ENCODE measurements around the gene ECT2. TPM values are rescaled to one million over a fixed set of nuclear protein-coding genes. Genes with fewer than 3 reads are reported as not detected.

The ECT2 gene
- total and polyA plus RNA-seq, 7 donors: 1.9 to 6.9 (median 2.2) TPM

DNA sequence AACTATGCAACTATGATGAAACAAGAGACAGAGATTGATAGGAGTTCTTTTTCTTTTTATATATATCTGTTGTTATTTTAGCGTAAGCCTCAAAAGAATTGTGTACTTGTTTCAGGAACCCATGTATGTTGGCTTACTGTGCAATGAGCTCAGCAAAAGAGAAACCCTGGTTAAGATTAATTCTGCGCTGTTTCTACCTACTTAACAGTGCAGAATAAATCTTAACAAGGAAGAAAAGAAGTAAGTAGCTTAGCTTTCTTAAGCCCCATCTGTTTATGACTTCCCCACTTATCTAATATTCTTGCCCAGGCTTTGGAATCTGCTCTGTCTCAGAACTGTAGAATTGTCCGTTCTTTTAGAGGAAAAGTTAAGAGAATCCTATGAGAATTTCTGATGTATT lies 27.4 kb downstream of the ECT2 start:
- no peak overlapping the region for H3K27ac ChIP-seq
- no peak for TF ChIP-seq CTCF (IDR thresholded peaks at IDR 0.05)
- ATAC-seq: no peak

DNA sequence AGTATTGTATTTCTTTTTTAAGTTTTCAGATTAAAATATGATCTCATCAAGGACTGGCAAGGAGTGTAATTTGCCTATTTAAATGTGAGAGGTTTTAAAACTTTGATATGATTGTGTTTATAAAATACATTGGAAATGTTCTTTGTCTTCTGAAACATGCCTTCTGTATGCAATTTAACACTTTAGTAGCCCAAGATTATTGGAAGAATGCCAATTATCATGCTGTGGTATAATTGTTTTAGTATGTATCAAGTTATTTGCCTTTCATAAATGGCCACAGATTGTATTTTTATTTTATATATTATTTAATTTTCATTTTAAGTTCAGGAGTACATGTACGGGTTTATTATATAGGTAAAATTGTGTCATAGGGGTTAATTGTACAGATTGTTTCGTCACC lies 31.7 kb downstream of the ECT2 start:
- 94 to 97% (median 96%) methylated on average over 2 of the region's 2 CpGs for WGBS, 3 donors
- no peaks in the 10 kb centered on the region for H3K4me1 ChIP-seq
- no peak overlapping the region for H3K4me3 ChIP-seq
- H3K9me3 ChIP-seq: no peaks in the 10 kb centered on the region
- ATAC-seq (no peak), DNase-seq (no peak)
- H3K27ac ChIP-seq: no peak overlapping the region
- TF ChIP-seq CTCF (IDR thresholded peaks at IDR 0.05): no peak
- no peaks in the 10 kb centered on the region for H3K27me3 ChIP-seq (ENCODE audit: insufficient read depth in 3 of 3, low read length in 2 of 3)
- peaks cover 0 to 4% of the 10 kb centered on the region in 2 donors for H3K36me3 ChIP-seq (ENCODE audit: insufficient read depth in 1 of 2, low read depth in 1 of 2)
- intact Hi-C loops (cut with DNase I): no loop called here

More for the DNA sequence above, 27.4 kb downstream of the ECT2 start:
- Histone ChIP-seq H3K36me3 (ENCODE audit: insufficient read depth in 1 of 2, low read depth in 1 of 2) (peaks cover 6 to 10% of the 10 kb centered on the region in 2 donors), H3K27me3 (ENCODE audit: insufficient read depth in 3 of 3, low read length in 2 of 3) (no peaks in the 10 kb centered on the region), H3K4me3 (no peak overlapping the region), H3K4me1 (no peaks in the 10 kb centered on the region), H3K9me3 (no peaks in the 10 kb centered on the region)
- DNase-seq: no peak
- intact Hi-C loops (cut with DNase I): no loop called here
- WGBS, 3 donors: 92 to 98% (median 95%) methylated on average over 3 of the region's 3 CpGs

- no peak for ATAC-seq
- no peak for TF ChIP-seq CTCF (IDR thresholded peaks at IDR 0.05)
Observed at GRCh38 chr3:172786036-172786435, 35.5 kb downstream of the ECT2 start.

DNA sequence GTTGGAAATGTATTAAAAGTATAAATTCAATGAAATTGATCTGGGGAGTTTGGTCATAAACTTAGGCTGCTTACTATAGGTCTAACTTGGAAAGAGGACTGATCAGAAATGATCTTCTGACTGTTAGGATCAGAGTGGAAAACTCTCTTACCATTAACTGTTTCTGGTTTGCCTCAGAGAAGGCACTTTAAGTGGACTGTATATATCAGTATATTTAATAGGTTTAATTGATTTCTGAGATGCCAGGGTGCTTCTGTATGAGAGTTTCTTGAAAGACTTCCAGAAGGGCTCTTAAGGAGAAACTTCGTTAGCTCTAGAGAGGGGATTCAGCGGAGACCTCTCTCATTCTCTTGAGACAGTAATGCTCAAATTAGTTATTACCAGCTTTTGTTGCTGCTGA lies 36.5 kb downstream of the ECT2 start:
- intact Hi-C loops (cut with DNase I): no loop called here
- Histone ChIP-seq H3K27ac (no peak overlapping the region), H3K27me3 (ENCODE audit: insufficient read depth in 3 of 3, low read length in 2 of 3) (no peaks in the 10 kb centered on the region), H3K36me3 (ENCODE audit: insufficient read depth in 1 of 2, low read depth in 1 of 2) (no peaks in the 10 kb centered on the region), H3K4me1 (no peaks in the 10 kb centered on the region), H3K4me3 (no peak overlapping the region), H3K9me3 (no peaks in the 10 kb centered on the region)
- WGBS, 3 donors: 95 to 98% (median 98%) methylated on average over 2 of the region's 2 CpGs
- TF ChIP-seq CTCF (IDR thresholded peaks at IDR 0.05): no peak
- no peak for ATAC-seq
- DNase-seq: no peak

More at GRCh38 chr3:172786036-172786435, 35.5 kb downstream of the ECT2 start:
- 75 to 93% (median 89%) methylated on average over 1 of the region's 1 CpG for WGBS, 3 donors
- intact Hi-C loops (cut with DNase I): no loop called here
- Histone ChIP-seq H3K36me3 (ENCODE audit: insufficient read depth in 1 of 2, low read depth in 1 of 2) (no peaks in the 10 kb centered on the region), H3K4me1 (no peaks in the 10 kb centered on the region), H3K27ac (no peak overlapping the region), H3K27me3 (ENCODE audit: insufficient read depth in 3 of 3, low read length in 2 of 3) (no peaks in the 10 kb centered on the region), H3K9me3 (no peaks in the 10 kb centered on the region), H3K4me3 (no peak overlapping the region)
- DNase-seq: no peak

DNA sequence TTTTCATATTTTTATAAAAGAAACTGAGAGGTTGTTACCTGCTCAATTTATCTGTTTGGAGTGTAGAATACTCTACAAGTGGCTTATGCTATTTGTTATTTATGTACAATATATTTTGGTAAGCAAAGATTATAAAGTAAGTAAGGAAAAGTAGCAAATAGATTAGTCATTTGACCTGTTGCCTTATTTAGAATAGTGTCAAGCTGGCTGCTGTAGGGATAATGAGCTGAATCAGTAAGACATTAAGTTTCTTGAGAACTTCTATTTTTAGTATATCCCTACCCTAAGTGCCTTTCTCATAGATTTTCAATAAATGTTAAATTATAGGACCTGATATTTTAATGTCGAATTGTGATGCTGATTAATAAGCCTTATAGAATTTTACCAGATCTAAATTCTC lies 37.2 kb downstream of the ECT2 start:
- intact Hi-C loops (cut with DNase I): no loop called here
- Histone ChIP-seq H3K4me1 (no peaks in the 10 kb centered on the region), H3K27ac (no peak overlapping the region), H3K9me3 (no peaks in the 10 kb centered on the region), H3K36me3 (ENCODE audit: insufficient read depth in 1 of 2, low read depth in 1 of 2) (no peaks in the 10 kb centered on the region), H3K4me3 (no peak overlapping the region), H3K27me3 (ENCODE audit: insufficient read depth in 3 of 3, low read length in 2 of 3) (no peaks in the 10 kb centered on the region)
- 98 to 100% (median 99%) methylated on average over 1 of the region's 1 CpG for WGBS, 3 donors
- no peak for TF ChIP-seq CTCF (IDR thresholded peaks at IDR 0.05)
- DNase-seq: no peak
- ATAC-seq: no peak
